ENCODE measurements around the gene PDE9A. TPM values are rescaled to one million over a fixed set of nuclear protein-coding genes. Genes with fewer than 3 reads are reported as not detected.

Gene PDE9A
- total and polyA plus RNA-seq, 9 donors = 3.9 to 11.3 (median 6.9) TPM

DNA sequence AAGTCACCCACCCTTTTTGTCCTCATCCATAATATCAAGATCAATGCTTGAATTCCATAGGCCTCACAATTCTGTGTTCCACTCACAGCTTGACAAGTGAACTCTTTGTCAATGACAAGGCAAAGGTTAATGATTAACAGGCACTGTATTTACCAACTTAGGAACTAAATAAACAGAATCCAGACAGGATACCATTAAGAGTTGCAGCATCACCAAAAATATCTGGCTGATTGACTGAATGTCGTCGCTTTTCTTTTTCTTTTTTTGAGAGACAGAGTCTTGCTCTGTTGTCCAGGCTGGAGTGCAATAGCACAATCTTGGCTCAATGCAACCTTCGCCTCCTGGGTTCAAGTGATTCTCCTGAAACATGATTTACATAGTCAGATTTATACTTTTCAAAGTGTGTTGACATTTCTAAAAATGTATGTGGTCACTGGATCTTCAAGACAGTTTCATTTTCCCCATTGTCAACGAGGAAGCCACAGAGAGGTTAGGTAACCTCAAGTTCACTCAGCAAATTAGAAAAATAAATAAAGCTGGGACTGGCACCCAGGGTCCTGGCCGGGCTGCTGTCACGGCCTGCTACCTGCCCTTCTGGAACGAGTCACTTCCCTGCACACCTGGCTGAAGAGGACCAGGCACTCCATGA, 81.0 kb downstream of the PDE9A start:
- Histone ChIP-seq H3K4me1 (ENCODE audit: insufficient read depth) (peaks cover 2% of the 10 kb centered on the region), H3K4me3 (no peak overlapping the region), H3K27ac (no peak overlapping the region), H3K36me3 (no peaks in the 10 kb centered on the region), H3K9me3 (no peaks in the 10 kb centered on the region), H3K27me3 (no peaks in the 10 kb centered on the region)
- TF ChIP-seq POLR2A (IDR thresholded peaks at IDR 0.05) = no peak
- TF ChIP-seq, protein P1, sequence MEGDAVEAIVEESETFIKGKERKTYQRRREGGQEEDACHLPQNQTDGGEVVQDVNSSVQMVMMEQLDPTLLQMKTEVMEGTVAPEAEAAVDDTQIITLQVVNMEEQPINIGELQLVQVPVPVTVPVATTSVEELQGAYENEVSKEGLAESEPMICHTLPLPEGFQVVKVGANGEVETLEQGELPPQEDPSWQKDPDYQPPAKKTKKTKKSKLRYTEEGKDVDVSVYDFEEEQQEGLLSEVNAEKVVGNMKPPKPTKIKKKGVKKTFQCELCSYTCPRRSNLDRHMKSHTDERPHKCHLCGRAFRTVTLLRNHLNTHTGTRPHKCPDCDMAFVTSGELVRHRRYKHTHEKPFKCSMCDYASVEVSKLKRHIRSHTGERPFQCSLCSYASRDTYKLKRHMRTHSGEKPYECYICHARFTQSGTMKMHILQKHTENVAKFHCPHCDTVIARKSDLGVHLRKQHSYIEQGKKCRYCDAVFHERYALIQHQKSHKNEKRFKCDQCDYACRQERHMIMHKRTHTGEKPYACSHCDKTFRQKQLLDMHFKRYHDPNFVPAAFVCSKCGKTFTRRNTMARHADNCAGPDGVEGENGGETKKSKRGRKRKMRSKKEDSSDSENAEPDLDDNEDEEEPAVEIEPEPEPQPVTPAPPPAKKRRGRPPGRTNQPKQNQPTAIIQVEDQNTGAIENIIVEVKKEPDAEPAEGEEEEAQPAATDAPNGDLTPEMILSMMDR (IDR thresholded peaks at IDR 0.05) = no peak
- TF ChIP-seq EP300 (IDR thresholded peaks at IDR 0.05) = no peak
- WGBS, 3 donors = 78 to 88% (median 84%) methylated on average over 7 of the region's 7 CpGs
- no peak for DNase-seq
- intact Hi-C loops (cut with DNase I) = loop anchor here in 1 of 4 donors (10.0 kb wide), 1 partner anchor 50 kb away; no protein-coding TSS in a partner anchor

- 85 to 98% (median 91%) methylated on average over 8 of the region's 8 CpGs for WGBS, 3 donors
- Histone ChIP-seq H3K4me3 (no peak overlapping the region), H3K4me1 (ENCODE audit: insufficient read depth) (peaks cover 2% of the 10 kb centered on the region), H3K9me3 (no peaks in the 10 kb centered on the region), H3K27ac (no peak overlapping the region), H3K36me3 (no peaks in the 10 kb centered on the region), H3K27me3 (no peaks in the 10 kb centered on the region)
- DNase-seq = no peak
- TF ChIP-seq EP300 (IDR thresholded peaks at IDR 0.05) = no peak
- TF ChIP-seq, protein P1 (IDR thresholded peaks at IDR 0.05) = no peak
- intact Hi-C loops (cut with DNase I) = loop anchor here in 1 of 4 donors (10.0 kb wide), 1 partner anchor 50 kb away; no protein-coding TSS in a partner anchor
These were observed 81.6 kb downstream of the PDE9A start for GRCh38 chr21:42735061-42735460.

DNA sequence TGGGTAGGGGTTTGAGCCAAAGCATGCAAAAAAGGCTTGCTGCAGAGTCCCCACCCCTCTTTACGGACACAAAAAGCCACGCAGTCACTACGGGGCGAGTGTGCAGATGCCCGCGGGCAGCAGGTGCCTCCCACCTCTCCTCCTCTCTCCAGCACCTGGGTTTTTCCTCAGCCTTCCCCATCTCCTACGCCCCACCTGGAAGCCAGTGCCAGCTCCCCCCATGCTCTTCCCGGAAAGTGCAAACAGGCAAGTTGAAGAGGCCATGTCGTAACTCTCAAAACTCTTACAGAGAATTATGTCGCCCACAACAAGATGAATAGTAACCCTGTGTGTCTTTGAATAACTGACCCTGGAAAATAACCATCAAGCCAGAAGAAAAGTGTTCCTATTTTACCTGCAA, 82.5 kb downstream of the PDE9A start:
- TF ChIP-seq, protein P1 (IDR thresholded peaks at IDR 0.05) = no peak
- TF ChIP-seq POLR2A (IDR thresholded peaks at IDR 0.05) (no peak), EP300 (IDR thresholded peaks at IDR 0.05) (no peak)

GRCh38 chr21:42736646-42737350, 83.4 kb downstream of the PDE9A start:
- TF ChIP-seq EP300 (IDR thresholded peaks at IDR 0.05) (no peak), POLR2A (IDR thresholded peaks at IDR 0.05) (no peak)
- TF ChIP-seq, protein P1 (IDR thresholded peaks at IDR 0.05) = no peak
- peaks cover 6% of the 10 kb centered on the region for H3K4me1 ChIP-seq (ENCODE audit: insufficient read depth)
- intact Hi-C loops (cut with DNase I) = loop anchor here in 1 of 4 donors (10.0 kb wide), 1 partner anchor 48 kb away; no protein-coding TSS in a partner anchor
- H3K36me3 ChIP-seq = no peaks in the 10 kb centered on the region
- H3K4me3 ChIP-seq = no peak overlapping the region
- peak in 1 of 5 donors; percentile 33 for DNase-seq
- H3K9me3 ChIP-seq = no peaks in the 10 kb centered on the region
- no peak overlapping the region for H3K27ac ChIP-seq
- WGBS, 3 donors = 86 to 88% (median 86%) methylated on average over 12 of the region's 12 CpGs
- no peaks in the 10 kb centered on the region for H3K27me3 ChIP-seq

More for the DNA sequence above, 82.5 kb downstream of the PDE9A start:
- H3K27me3 ChIP-seq = no peaks in the 10 kb centered on the region
- peaks cover 2% of the 10 kb centered on the region for H3K4me1 ChIP-seq (ENCODE audit: insufficient read depth)
- no peak overlapping the region for H3K27ac ChIP-seq
- no peak overlapping the region for H3K4me3 ChIP-seq
- no peak for DNase-seq
- H3K36me3 ChIP-seq = no peaks in the 10 kb centered on the region
- WGBS, 3 donors = 93 to 96% (median 95%) methylated on average over 10 of the region's 10 CpGs
- intact Hi-C loops (cut with DNase I) = loop anchor here in 1 of 4 donors (10.0 kb wide), 1 partner anchor 49 kb away; no protein-coding TSS in a partner anchor
- no peaks in the 10 kb centered on the region for H3K9me3 ChIP-seq
